ENCODE measurements around the gene ENTREP1.

DNA sequence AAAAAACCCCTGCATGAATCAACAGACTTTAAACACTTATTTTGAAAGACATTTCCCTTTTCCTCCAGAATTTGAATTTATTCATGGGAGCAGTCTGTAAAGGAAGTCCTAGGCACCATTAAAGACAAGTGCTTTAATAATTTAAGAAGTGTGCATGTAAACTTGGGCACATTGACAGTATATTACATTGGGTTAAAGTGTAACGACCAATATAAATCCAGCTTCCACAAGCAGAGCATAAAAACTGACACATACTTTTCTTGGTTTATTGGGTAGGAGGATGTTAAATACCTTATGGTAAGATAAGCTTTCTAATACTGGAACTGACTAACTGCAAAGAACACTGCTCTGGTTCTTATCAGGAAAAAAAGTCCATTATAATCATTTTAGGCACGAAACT lies 1.2 kb upstream of the ENTREP1 start:
- TF ChIP-seq EP300 (IDR thresholded peaks at IDR 0.05) (no peak), POLR2A (IDR thresholded peaks at IDR 0.05) (no peak)
- TF ChIP-seq, protein P1, sequence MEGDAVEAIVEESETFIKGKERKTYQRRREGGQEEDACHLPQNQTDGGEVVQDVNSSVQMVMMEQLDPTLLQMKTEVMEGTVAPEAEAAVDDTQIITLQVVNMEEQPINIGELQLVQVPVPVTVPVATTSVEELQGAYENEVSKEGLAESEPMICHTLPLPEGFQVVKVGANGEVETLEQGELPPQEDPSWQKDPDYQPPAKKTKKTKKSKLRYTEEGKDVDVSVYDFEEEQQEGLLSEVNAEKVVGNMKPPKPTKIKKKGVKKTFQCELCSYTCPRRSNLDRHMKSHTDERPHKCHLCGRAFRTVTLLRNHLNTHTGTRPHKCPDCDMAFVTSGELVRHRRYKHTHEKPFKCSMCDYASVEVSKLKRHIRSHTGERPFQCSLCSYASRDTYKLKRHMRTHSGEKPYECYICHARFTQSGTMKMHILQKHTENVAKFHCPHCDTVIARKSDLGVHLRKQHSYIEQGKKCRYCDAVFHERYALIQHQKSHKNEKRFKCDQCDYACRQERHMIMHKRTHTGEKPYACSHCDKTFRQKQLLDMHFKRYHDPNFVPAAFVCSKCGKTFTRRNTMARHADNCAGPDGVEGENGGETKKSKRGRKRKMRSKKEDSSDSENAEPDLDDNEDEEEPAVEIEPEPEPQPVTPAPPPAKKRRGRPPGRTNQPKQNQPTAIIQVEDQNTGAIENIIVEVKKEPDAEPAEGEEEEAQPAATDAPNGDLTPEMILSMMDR (IDR thresholded peaks at IDR 0.05) = no peak

Measured in stomach (tissue), 4 donors.